Thyroid gland (tissue), 4 donors: ENCODE results near the gene ATP10B.

Experiments
- CTCF ChIP-seq, 6 experiments: fragments of 200-600 bp in 3 of 6; fragments of 450-650 bp in 3 of 6; sonication (generic) in 3 of 6; IDR thresholded peaks; one replicate each; pipeline ENCODE4 v1.5.1; 2016 to 2019; ENCODE audit warnings: antibody characterized with exemption in 6 of 6, mild to moderate bottlenecking in 2 of 6, inconsistent platforms in 1 of 6, moderate library complexity in 1 of 6
- POLR2A ChIP-seq, 2 donors: fragments of 450-650 bp; IDR thresholded peaks; one replicate each; pipeline ENCODE4 v1.6.1; 2017; ENCODE audit warnings: antibody characterized with exemption in 2 of 2, mild to moderate bottlenecking in 2 of 2, moderate library complexity in 1 of 2

- TF ChIP-seq CTCF (IDR thresholded peaks at IDR 0.05): no peak
- no peak for TF ChIP-seq POLR2A (IDR thresholded peaks at IDR 0.05)
Observed at GRCh38 chr5:160674901-160675300, 177.1 kb downstream of the ATP10B start.
